Activated T-cell treated with anti-CD3 and anti-CD28 coated beads, Interleukin-2, amount 50 U/mL, for 72 hours (primary cell): ENCODE results near the gene ZMYND8. TPM values are rescaled to one million over a fixed set of nuclear protein-coding genes. Genes with fewer than 3 reads are reported as not detected.

Experiments
- ATAC-seq, 2 donors: fragments of 150-1000 bp; cut with Tn5 transposase; replicated peaks in 1 of 2; 2 replicates each; pipeline ENCODE4 v1.10.0; 2021; ENCODE audit warnings: moderate library complexity in 2 of 2, mild to moderate bottlenecking in 1 of 2
- DNase-seq, 2 donors: peaks; one replicate each; pipeline ENCODE4 v3.0.0; 2021 to 2022; ENCODE audit warnings: mixed read lengths in 1 of 2
- H3K27ac Mint-ChIP-seq: one replicate; pipeline ENCODE4 v1.8.0; 2022; ENCODE audit warnings: mild to moderate bottlenecking, moderate library complexity, mixed read lengths
- H3K27me3 Mint-ChIP-seq: one replicate; pipeline ENCODE4 v1.8.0; 2022; ENCODE audit warnings: low read depth, mixed read lengths
- H3K36me3 Mint-ChIP-seq, 2 donors: one replicate each; pipeline ENCODE4 v1.8.0; 2022; ENCODE audit warnings: mixed read lengths in 2 of 2, mild to moderate bottlenecking in 1 of 2; ENCODE audit not compliant: insufficient read depth in 2 of 2
- H3K4me1 Mint-ChIP-seq: one replicate; pipeline ENCODE4 v1.8.0; 2022; ENCODE audit warnings: low read depth, mixed read lengths
- H3K4me3 Mint-ChIP-seq, 2 donors: one replicate each; pipeline ENCODE4 v1.8.0; 2022; ENCODE audit warnings: mild to moderate bottlenecking in 2 of 2, mixed read lengths in 2 of 2, moderate library complexity in 2 of 2
- H3K9me3 Mint-ChIP-seq, 2 donors: one replicate each; pipeline ENCODE4 v1.8.0; 2022; ENCODE audit warnings: mixed read lengths in 2 of 2
- total RNA-seq, 2 donors: library from RNA; stranded (reverse); gene quantifications; one replicate each; pipeline ENCODE4 v1.2.3, GENCODE V29; 2022

ZMYND8 gene
- total RNA-seq, 2 donors from 2014 or later: 34.3 to 40.1 TPM

GRCh38 chr20:47354464-47354713 lies 2.1 kb downstream of the ZMYND8 start:
- ATAC-seq: no peak
- DNase-seq: no peak
- peak overlapping the region; percentile 95 for H3K27ac Mint-ChIP-seq
- H3K9me3 Mint-ChIP-seq: no peaks in the 10 kb centered on the region
- H3K4me3 Mint-ChIP-seq: no peak overlapping the region
- peaks cover 4% of the 10 kb centered on the region in 2 donors for H3K36me3 Mint-ChIP-seq
- no peaks in the 10 kb centered on the region for H3K27me3 Mint-ChIP-seq
- H3K4me1 Mint-ChIP-seq: peaks cover 60% of the 10 kb centered on the region

GRCh38 chr20:47353692-47354463 lies 2.6 kb downstream of the ZMYND8 start:
- H3K27me3 Mint-ChIP-seq: no peaks in the 10 kb centered on the region
- DNase-seq: no peak
- no peak overlapping the region for H3K4me3 Mint-ChIP-seq
- H3K9me3 Mint-ChIP-seq: no peaks in the 10 kb centered on the region
- peaks cover 55% of the 10 kb centered on the region for H3K4me1 Mint-ChIP-seq
- no peak for ATAC-seq
- H3K27ac Mint-ChIP-seq: peak overlapping the region; percentile 95
- peaks cover 4% of the 10 kb centered on the region in 2 donors for H3K36me3 Mint-ChIP-seq

GRCh38 chr20:47353239-47353691 lies 3.2 kb downstream of the ZMYND8 start:
- H3K4me1 Mint-ChIP-seq: peaks cover 49% of the 10 kb centered on the region
- no peak for ATAC-seq
- H3K9me3 Mint-ChIP-seq: no peaks in the 10 kb centered on the region
- peaks cover 4% of the 10 kb centered on the region in 2 donors for H3K36me3 Mint-ChIP-seq
- peak overlapping the region; percentile 48 for H3K27ac Mint-ChIP-seq
- no peak for DNase-seq
- no peak overlapping the region for H3K4me3 Mint-ChIP-seq
- H3K27me3 Mint-ChIP-seq: no peaks in the 10 kb centered on the region

GRCh38 chr20:47352332-47353238 lies 3.9 kb downstream of the ZMYND8 start:
- Mint-ChIP-seq H3K4me1 (peaks cover 42% of the 10 kb centered on the region), H3K4me3 (no peak overlapping the region), H3K36me3 (peaks cover 4 to 7% of the 10 kb centered on the region in 2 donors), H3K9me3 (no peaks in the 10 kb centered on the region), H3K27me3 (no peaks in the 10 kb centered on the region), H3K27ac (peak overlapping the region; percentile 29)
- DNase-seq (no peak), ATAC-seq (no peak)

- DNase-seq (no peak), ATAC-seq (no peak)
- Mint-ChIP-seq H3K4me3 (no peak overlapping the region), H3K27me3 (no peaks in the 10 kb centered on the region), H3K27ac (peak overlapping the region; percentile 29), H3K9me3 (no peaks in the 10 kb centered on the region), H3K36me3 (peaks cover 5 to 9% of the 10 kb centered on the region in 2 donors), H3K4me1 (peaks cover 35% of the 10 kb centered on the region)
Observed at GRCh38 chr20:47351643-47352331, 4.7 kb downstream of the ZMYND8 start.

GRCh38 chr20:47350691-47351545 lies 5.6 kb downstream of the ZMYND8 start:
- no peaks in the 10 kb centered on the region for H3K27me3 Mint-ChIP-seq
- H3K4me1 Mint-ChIP-seq: peaks cover 27% of the 10 kb centered on the region
- DNase-seq (no peak), ATAC-seq (no peak)
- H3K9me3 Mint-ChIP-seq: no peaks in the 10 kb centered on the region
- peak overlapping the region; percentile 6 for H3K27ac Mint-ChIP-seq
- H3K36me3 Mint-ChIP-seq: peaks cover 3 to 17% of the 10 kb centered on the region in 2 donors
- no peak overlapping the region for H3K4me3 Mint-ChIP-seq

GRCh38 chr20:47350181-47350550 lies 6.3 kb downstream of the ZMYND8 start:
- H3K4me3 Mint-ChIP-seq: no peak overlapping the region
- ATAC-seq (peak; percentile 38 to 52), DNase-seq (no peak)
- H3K36me3 Mint-ChIP-seq: peaks cover 2 to 17% of the 10 kb centered on the region in 2 donors
- H3K27me3 Mint-ChIP-seq: no peaks in the 10 kb centered on the region
- peaks cover 21% of the 10 kb centered on the region for H3K4me1 Mint-ChIP-seq
- H3K27ac Mint-ChIP-seq: no peak overlapping the region
- no peaks in the 10 kb centered on the region for H3K9me3 Mint-ChIP-seq

- no peak for DNase-seq
- Mint-ChIP-seq H3K36me3 (peaks cover 4 to 19% of the 10 kb centered on the region in 2 donors), H3K27ac (no peak overlapping the region), H3K4me1 (peaks cover 18% of the 10 kb centered on the region), H3K9me3 (no peaks in the 10 kb centered on the region), H3K4me3 (no peak overlapping the region), H3K27me3 (no peaks in the 10 kb centered on the region)
- no peak for ATAC-seq
Observed at GRCh38 chr20:47349365-47350180, 6.9 kb downstream of the ZMYND8 start.

GRCh38 chr20:47348539-47349142 lies 7.9 kb downstream of the ZMYND8 start:
- H3K4me1 Mint-ChIP-seq: peaks cover 14% of the 10 kb centered on the region
- no peak overlapping the region for H3K27ac Mint-ChIP-seq
- no peak overlapping the region for H3K4me3 Mint-ChIP-seq
- DNase-seq (no peak), ATAC-seq (no peak)
- no peaks in the 10 kb centered on the region for H3K9me3 Mint-ChIP-seq
- peaks cover 4 to 22% of the 10 kb centered on the region in 2 donors for H3K36me3 Mint-ChIP-seq
- no peaks in the 10 kb centered on the region for H3K27me3 Mint-ChIP-seq

GRCh38 chr20:47347661-47348435 lies 8.7 kb downstream of the ZMYND8 start:
- DNase-seq: no peak
- Mint-ChIP-seq H3K27ac (peak overlapping the region; percentile 63), H3K9me3 (no peaks in the 10 kb centered on the region), H3K27me3 (no peaks in the 10 kb centered on the region), H3K4me3 (no peak overlapping the region), H3K36me3 (peaks cover 4 to 25% of the 10 kb centered on the region in 2 donors), H3K4me1 (peaks cover 10% of the 10 kb centered on the region)
- ATAC-seq: no peak

GRCh38 chr20:47346172-47346571 lies 10.3 kb downstream of the ZMYND8 start:
- no peak for DNase-seq
- Mint-ChIP-seq H3K36me3 (peaks cover 4 to 24% of the 10 kb centered on the region in 2 donors), H3K27ac (peak overlapping the region; percentile 51), H3K9me3 (no peaks in the 10 kb centered on the region), H3K27me3 (no peaks in the 10 kb centered on the region), H3K4me1 (peaks cover 10% of the 10 kb centered on the region), H3K4me3 (peak overlapping the region; percentile 6 to 43)
- peak in 1 of 2 donors; percentile 23 for ATAC-seq
